SH-SY5Y (cell line): Measurements from ENCODE around the gene HAPSTR1.

Source experiments
- GATA2 ChIP-seq: IDR thresholded peaks from 2 replicates; pipeline ENCODE4 v1.6.1; 2011; ENCODE audit warnings: mild to moderate bottlenecking, low read depth, low read length
- GATA3 ChIP-seq: IDR thresholded peaks from 2 replicates; pipeline ENCODE4 v1.6.1; 2011; ENCODE audit warnings: low read depth, mild to moderate bottlenecking, low read length, moderate library complexity

GRCh38 chr16:9124908-9125584 is 33.6 kb downstream of the HAPSTR1 start:
- TF ChIP-seq GATA2 (no peak), GATA3 (no peak)
